Cardiac muscle cell (in vitro differentiated cells and primary cell): Measurements from ENCODE around the gene BEX5. TPM values are rescaled to one million over a fixed set of nuclear protein-coding genes. Genes with fewer than 3 reads are reported as not detected.
"Not testable (repeated sequence)": the region's sequence is repeated elsewhere in the genome, so short reads cannot be mapped to it uniquely, and the experiment has no call there.

Experiments
- DNase-seq, 2 donors: peaks; one replicate each; pipeline versions ENCODE4 v3.0.0 to v3.0.0-alpha.2; 2010 to 2017; ENCODE audit warnings: low read depth in 1 of 2, low spot score in 1 of 2
- H3K27ac ChIP-seq: fragments of 200-600 bp; sonication (generic); 2 replicates; pipeline ENCODE4 v1.5.1; 2016
- H3K27me3 ChIP-seq: fragments of 200-600 bp; sonication (generic); 2 replicates; pipeline ENCODE4 v1.6.0; 2016; ENCODE audit warnings: control low read depth
- H3K36me3 ChIP-seq: fragments of 200-600 bp; sonication (generic); 2 replicates; pipeline ENCODE4 v1.5.1; 2016; ENCODE audit warnings: control low read depth
- H3K4me1 ChIP-seq: fragments of 200-600 bp; sonication (generic); 2 replicates; pipeline ENCODE4 v1.8.1; 2017; ENCODE audit warnings: low read depth, mild to moderate bottlenecking, mixed run types
- H3K4me3 ChIP-seq: fragments of 200-600 bp; sonication (generic); 2 replicates; pipeline ENCODE4 v1.5.1; 2016; ENCODE audit warnings: mild to moderate bottlenecking
- H3K9me3 ChIP-seq: fragments of 200-600 bp; sonication (generic); 2 replicates; pipeline ENCODE4 v1.5.1; 2017; ENCODE audit warnings: low read depth, mild to moderate bottlenecking, control low read depth
- polyA plus RNA-seq: library from polyadenylated mRNA; unstranded; fragments of >200 nt; fragmentation: Nextera tagmentation; extraction: Ambion mirVana; gene quantifications from 2 replicates; pipeline ENCODE4 v1.2.1, GENCODE V29; 2016
- total RNA-seq: library from RNA; depleted of rRNA; stranded (reverse); fragments of >200 nt; gene quantifications from 2 replicates; pipeline ENCODE4 v1.2.3, GENCODE V29; 2016
- TF ChIP-seq, protein P1 (sequence below): IDR thresholded peaks from 2 replicates; pipeline ENCODE4 v1.5.1; 2012; ENCODE audit warnings: low read depth, mild to moderate bottlenecking, low read length

Gene BEX5
- total and polyA plus RNA-seq, 2 experiments from 2014 or later: 6.3 to 10.3 TPM

DNA sequence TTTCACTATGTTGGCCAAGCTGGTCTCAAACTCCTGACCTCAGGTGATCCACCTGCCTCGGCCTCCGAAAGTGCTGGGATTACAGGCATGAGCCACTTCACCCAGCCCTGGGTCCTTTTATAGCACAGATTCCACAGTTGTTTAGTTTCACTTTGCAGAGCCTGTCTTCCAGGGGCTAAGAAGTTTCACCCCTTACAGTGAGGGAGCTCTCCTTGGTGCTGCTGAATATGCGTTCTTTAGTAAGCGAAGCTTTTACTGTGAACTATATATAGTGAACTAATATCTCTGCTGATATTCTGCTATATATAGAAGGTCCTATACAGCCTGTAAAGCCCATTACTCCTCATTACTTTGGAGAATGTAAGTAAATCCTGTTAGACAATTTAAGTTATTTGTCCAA, 17.7 kb downstream of the BEX5 start:
- H3K27me3 ChIP-seq: no peaks in the 10 kb centered on the region
- H3K9me3 ChIP-seq: no peaks in the 10 kb centered on the region
- no peak overlapping the region for H3K27ac ChIP-seq
- no peak overlapping the region for H3K4me3 ChIP-seq
- H3K36me3 ChIP-seq: no peaks in the 10 kb centered on the region
- TF ChIP-seq, protein P1, sequence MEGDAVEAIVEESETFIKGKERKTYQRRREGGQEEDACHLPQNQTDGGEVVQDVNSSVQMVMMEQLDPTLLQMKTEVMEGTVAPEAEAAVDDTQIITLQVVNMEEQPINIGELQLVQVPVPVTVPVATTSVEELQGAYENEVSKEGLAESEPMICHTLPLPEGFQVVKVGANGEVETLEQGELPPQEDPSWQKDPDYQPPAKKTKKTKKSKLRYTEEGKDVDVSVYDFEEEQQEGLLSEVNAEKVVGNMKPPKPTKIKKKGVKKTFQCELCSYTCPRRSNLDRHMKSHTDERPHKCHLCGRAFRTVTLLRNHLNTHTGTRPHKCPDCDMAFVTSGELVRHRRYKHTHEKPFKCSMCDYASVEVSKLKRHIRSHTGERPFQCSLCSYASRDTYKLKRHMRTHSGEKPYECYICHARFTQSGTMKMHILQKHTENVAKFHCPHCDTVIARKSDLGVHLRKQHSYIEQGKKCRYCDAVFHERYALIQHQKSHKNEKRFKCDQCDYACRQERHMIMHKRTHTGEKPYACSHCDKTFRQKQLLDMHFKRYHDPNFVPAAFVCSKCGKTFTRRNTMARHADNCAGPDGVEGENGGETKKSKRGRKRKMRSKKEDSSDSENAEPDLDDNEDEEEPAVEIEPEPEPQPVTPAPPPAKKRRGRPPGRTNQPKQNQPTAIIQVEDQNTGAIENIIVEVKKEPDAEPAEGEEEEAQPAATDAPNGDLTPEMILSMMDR: no peak
- DNase-seq: peak in 1 of 2 donors; percentile 28
- no peaks in the 10 kb centered on the region for H3K4me1 ChIP-seq

DNA sequence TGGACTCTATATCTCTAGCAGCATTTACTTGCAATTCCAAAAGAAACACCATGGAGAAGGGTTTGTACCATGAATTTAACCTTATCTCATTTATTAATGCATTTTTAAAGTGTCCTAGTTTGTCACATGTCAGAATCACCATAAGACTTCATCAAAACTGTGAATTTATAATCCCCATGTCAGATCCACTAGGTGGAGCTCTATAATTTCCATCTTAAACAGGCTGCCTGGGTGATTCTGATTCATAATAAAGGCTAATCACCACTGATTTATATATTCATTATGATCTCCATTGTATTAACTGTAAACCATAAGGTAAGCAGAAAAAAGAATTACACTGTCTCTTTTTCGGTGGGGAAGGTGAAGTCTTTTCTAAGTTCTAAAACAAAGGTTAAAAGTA, 26.3 kb downstream of the BEX5 start:
- Histone ChIP-seq H3K4me1 (no peaks in the 10 kb centered on the region), H3K27me3 (peaks cover 7% of the 10 kb centered on the region), H3K9me3 (no peaks in the 10 kb centered on the region), H3K36me3 (no peaks in the 10 kb centered on the region), H3K27ac (no peak overlapping the region), H3K4me3 (no peak overlapping the region)
- TF ChIP-seq, protein P1: no peak
- DNase-seq: peak in 1 of 2 donors; percentile 6

DNA sequence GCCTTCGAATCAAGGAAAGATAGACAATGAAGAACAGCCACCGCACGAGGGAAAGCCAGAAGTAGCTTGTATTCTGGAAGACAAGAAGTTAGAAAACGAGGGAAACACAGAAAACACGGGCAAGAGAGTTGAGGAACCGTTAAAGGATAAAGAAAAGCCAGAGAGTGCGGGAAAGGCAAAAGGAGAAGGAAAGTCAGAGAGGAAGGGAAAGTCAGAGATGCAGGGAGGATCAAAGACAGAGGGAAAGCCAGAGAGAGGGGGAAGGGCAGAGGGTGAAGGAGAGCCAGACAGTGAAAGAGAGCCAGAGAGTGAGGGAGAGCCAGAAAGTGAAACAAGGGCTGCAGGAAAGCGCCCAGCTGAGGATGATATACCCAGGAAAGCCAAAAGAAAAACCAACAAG, 28.9 kb downstream of the BEX5 start:
- Histone ChIP-seq H3K27me3 (peaks cover 10% of the 10 kb centered on the region), H3K4me3 (no peak overlapping the region)

DNA sequence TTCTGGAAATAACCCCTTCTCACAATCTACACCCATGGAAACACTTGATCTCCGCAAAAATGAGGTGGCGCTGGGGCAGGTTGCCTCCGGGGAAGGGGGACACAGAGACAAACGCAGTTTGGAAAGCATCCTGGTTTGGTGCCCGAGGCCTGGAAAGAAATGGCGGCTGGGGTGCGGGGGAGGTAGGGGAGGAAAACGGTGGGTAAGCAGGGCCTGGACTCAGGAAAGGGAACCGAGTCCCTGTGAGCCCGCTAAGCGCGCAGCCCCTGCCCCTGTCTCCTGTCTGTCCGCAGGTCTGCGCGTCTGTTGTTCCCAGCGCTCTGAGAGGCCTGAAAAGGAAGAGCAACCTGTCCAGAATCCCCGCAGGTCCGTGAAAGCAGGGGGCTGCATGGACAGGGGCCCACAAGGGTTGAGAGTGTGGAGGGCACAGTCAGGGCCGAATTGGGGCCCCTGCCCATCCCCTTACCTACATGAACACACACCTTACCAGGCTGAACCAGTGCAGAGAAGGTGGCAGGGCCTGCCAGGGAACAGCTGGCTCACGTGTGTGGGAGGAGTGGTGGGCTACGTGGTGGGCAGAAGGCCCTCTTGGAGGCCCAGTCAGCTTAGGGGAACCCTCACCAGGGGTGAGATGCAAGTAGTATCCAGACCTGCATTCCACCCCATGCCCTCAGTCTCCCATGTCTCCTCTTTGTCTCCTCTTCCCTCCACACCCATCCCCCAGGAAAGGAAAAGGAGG, 29.5 kb downstream of the BEX5 start:
- not testable (repeated sequence) for H3K9me3 ChIP-seq, H3K4me1 ChIP-seq, H3K27ac ChIP-seq, H3K36me3 ChIP-seq, H3K4me3 ChIP-seq, DNase-seq
- peaks cover 10% of the 10 kb centered on the region for H3K27me3 ChIP-seq

More for the DNA sequence above, 28.9 kb downstream of the BEX5 start:
- no peak for DNase-seq
- no peaks in the 10 kb centered on the region for H3K36me3 ChIP-seq
- TF ChIP-seq, protein P1: no peak
- H3K27ac ChIP-seq: no peak overlapping the region
- no peaks in the 10 kb centered on the region for H3K9me3 ChIP-seq
- H3K4me1 ChIP-seq: no peaks in the 10 kb centered on the region

DNA sequence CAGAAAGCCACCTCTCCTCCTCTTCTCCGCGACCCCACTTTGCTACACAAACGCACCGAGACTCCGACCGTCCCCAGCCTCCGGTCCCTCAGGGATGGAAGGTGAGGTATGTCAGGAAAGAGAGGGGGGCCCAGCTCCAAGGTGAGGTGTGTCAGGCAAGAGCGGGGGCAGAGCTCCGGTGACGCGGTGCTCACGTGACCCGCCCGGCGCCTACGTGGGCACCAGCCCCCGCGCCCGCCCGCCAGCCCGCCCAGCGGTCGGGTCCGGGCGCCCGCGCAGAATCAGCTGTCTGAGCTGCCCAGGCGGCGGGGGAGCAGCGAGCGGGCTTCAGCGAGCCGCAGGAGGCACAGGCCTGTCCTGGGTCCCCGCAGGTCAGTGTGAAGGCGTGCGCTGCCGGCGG, 30.3 kb downstream of the BEX5 start, which contains the start of gene TCEAL2:
Gene TCEAL2, plus strand, starts transcription at position 244 of the 400 bp plus-strand sequence. CDS start 1,152 bp downstream, outside the sequence.
- H3K27ac ChIP-seq, H3K9me3 ChIP-seq, H3K4me1 ChIP-seq, H3K36me3 ChIP-seq: not testable (repeated sequence)
- peak within 1 kb of the TSS; percentile 21 for H3K4me3 ChIP-seq
- peak; percentile 0 to 32 for DNase-seq
- peaks cover 10% of the 10 kb centered on the region for H3K27me3 ChIP-seq

DNA sequence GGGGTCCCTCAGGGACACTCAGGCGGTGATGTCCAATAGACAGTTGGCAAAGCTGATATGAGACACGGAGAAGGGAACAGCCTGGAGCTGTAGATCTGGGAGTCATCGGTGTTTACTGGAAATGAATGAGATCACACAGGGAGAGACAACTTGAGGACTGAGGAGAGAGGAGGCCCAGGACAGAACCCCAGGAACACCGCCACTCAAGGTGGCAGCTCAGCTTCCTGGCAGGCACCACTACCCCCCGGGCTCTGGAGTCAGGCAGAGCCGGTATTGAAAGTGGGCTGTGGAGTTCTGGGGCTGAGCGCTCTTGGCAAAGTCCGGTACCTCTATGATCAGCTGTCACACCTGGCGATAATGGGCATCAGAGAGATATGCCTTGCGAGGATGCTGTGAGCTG, 30.8 kb downstream of the BEX5 start:
- not testable (repeated sequence) for DNase-seq, H3K27ac ChIP-seq, H3K9me3 ChIP-seq, H3K36me3 ChIP-seq, H3K4me1 ChIP-seq
- peak overlapping the region; percentile 21 for H3K4me3 ChIP-seq
- H3K27me3 ChIP-seq: peaks cover 10% of the 10 kb centered on the region

GRCh38 chrX:102115748-102116147, 40.0 kb downstream of the BEX5 start:
- DNase-seq: no peak
- no peak overlapping the region for H3K4me3 ChIP-seq
- no peaks in the 10 kb centered on the region for H3K27me3 ChIP-seq
- TF ChIP-seq, protein P1: no peak
- no peak overlapping the region for H3K27ac ChIP-seq
- no peaks in the 10 kb centered on the region for H3K9me3 ChIP-seq
- H3K4me1 ChIP-seq: no peaks in the 10 kb centered on the region
- no peaks in the 10 kb centered on the region for H3K36me3 ChIP-seq
